GM12891 (cell line): Measurements from ENCODE around the gene HERC2.

Experiments used
- POLR2A ChIP-seq: IDR thresholded peaks from 2 replicates; pipeline ENCODE4 v1.6.1; 2011; ENCODE audit warnings: low read depth, low read length, control low read depth
- POLR2AphosphoS5 ChIP-seq: IDR thresholded peaks from 2 replicates; pipeline ENCODE4 v1.6.1; 2011; ENCODE audit warnings: low read depth, low read length, control low read depth
- POU2F2 ChIP-seq: IDR thresholded peaks from 2 replicates; pipeline ENCODE4 v1.6.1; 2011; ENCODE audit warnings: low read depth, mild to moderate bottlenecking, control low read depth, low read length, moderate library complexity
- TAF1 ChIP-seq: IDR thresholded peaks from 2 replicates; pipeline ENCODE4 v1.6.1; 2011; ENCODE audit warnings: low read depth, low read length, control low read depth

- TF ChIP-seq TAF1 (no peak), POLR2AphosphoS5 (no peak), POLR2A (no peak), POU2F2 (no peak)
Observed at GRCh38 chr15:28086175-28086703, 235.7 kb downstream of the HERC2 start.
